Measurements from ENCODE around the gene SUSD1.

GRCh38 chr9:112186695-112187094 is 11.6 kb upstream of the SUSD1 start:
- TF ChIP-seq TSHZ2 (CRISPR knock-in tag; IDR thresholded peaks at IDR 0.05) (no peak), CREB5 (CRISPR knock-in tag; IDR thresholded peaks at IDR 0.05; ENCODE audit: low read depth) (no peak), ZFP3 (CRISPR knock-in tag; IDR thresholded peaks at IDR 0.05) (no peak), CSRNP3 (CRISPR knock-in tag; IDR thresholded peaks at IDR 0.05) (no peak), PPARA (CRISPR knock-in tag; IDR thresholded peaks at IDR 0.05; ENCODE audit: borderline replicate concordance) (no peak), ARNTL (CRISPR knock-in tag; IDR thresholded peaks at IDR 0.05; ENCODE audit: borderline replicate concordance, low read depth) (no peak), ZNF565 (CRISPR knock-in tag; conservative IDR thresholded peaks at IDR 0.05; ENCODE audit: low read depth) (no peak), GLIS3 (CRISPR knock-in tag; IDR thresholded peaks at IDR 0.05) (no peak), PATZ1 (CRISPR knock-in tag; IDR thresholded peaks at IDR 0.05; ENCODE audit: borderline replicate concordance) (no peak)
